ENCODE results near the gene PPP4R4.

DNA sequence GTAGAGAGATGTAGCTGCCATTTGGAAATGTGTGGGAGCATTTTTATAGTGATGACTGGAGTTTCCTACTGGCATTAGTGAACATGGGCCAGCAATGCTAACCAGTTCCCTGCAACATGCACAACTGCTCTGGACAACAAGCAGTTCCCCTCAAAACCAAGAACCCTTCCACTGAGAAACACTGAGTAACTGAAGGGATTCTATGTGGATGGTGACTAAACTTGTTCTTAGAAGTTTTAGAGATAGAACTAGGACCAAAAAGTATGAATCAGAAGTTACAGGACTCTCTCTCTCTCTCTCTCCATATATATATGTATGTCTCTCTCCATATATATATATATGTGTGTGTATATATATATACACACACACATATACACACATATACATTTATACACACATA is 111.0 kb downstream of the PPP4R4 start:
- TF ChIP-seq, protein P1, sequence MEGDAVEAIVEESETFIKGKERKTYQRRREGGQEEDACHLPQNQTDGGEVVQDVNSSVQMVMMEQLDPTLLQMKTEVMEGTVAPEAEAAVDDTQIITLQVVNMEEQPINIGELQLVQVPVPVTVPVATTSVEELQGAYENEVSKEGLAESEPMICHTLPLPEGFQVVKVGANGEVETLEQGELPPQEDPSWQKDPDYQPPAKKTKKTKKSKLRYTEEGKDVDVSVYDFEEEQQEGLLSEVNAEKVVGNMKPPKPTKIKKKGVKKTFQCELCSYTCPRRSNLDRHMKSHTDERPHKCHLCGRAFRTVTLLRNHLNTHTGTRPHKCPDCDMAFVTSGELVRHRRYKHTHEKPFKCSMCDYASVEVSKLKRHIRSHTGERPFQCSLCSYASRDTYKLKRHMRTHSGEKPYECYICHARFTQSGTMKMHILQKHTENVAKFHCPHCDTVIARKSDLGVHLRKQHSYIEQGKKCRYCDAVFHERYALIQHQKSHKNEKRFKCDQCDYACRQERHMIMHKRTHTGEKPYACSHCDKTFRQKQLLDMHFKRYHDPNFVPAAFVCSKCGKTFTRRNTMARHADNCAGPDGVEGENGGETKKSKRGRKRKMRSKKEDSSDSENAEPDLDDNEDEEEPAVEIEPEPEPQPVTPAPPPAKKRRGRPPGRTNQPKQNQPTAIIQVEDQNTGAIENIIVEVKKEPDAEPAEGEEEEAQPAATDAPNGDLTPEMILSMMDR (IDR thresholded peaks at IDR 0.05; ENCODE audit: insufficient read depth, low read length) = no peak
- no peak for TF ChIP-seq REST (IDR thresholded peaks at IDR 0.05; ENCODE audit: insufficient replicate concordance, low read depth)
- no peak for TF ChIP-seq GABPA (IDR thresholded peaks at IDR 0.05; ENCODE audit: low read depth)
- TF ChIP-seq POLR2AphosphoS5 (IDR thresholded peaks at IDR 0.05; ENCODE audit: low read depth) = no peak

All from HL-60 (cell line).